Measurements from ENCODE around the gene LRRC75B.

LRRC75B gene

GRCh38 chr22:24543185-24543601 lies 49.7 kb downstream of the LRRC75B start:
- intact Hi-C loops (cut with micrococcal nuclease), result no loop called here
- no peaks in the 10 kb centered on the region for H3K27me3 Mint-ChIP-seq
- H3K4me1 Mint-ChIP-seq (ENCODE audit: low read depth), result peaks cover 29% of the 10 kb centered on the region
- H3K36me3 Mint-ChIP-seq (ENCODE audit: low read depth), result peaks cover 100% of the 10 kb centered on the region
- no peaks in the 10 kb centered on the region for H3K9me3 Mint-ChIP-seq
- H3K27ac Mint-ChIP-seq, result no peak overlapping the region
- H3K4me3 Mint-ChIP-seq, result no peak overlapping the region

DNA sequence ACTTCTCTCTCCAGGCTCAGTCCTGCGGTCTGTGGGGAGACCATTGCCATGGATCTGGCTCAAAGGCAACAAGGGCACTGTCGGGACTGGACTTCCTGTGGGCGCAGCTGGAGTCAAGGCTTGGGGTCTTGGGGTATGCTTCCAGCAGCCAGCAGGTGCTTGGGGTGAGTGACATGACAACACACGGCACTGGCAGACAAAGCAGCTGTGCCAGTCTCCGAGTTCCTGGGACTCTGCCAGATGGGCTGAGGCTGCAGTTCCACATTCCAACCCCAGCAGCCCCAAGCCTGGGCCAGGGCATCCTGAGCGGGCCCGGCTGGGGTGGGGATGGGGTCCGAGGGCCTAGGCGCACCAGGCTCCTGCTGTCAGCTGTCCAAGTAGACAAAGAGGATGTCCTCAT lies 50.2 kb downstream of the LRRC75B start:
- H3K27ac Mint-ChIP-seq, result no peak overlapping the region
- H3K4me1 Mint-ChIP-seq (ENCODE audit: low read depth), result peaks cover 29% of the 10 kb centered on the region
- H3K4me3 Mint-ChIP-seq, result no peak overlapping the region
- H3K27me3 Mint-ChIP-seq, result no peaks in the 10 kb centered on the region
- H3K9me3 Mint-ChIP-seq, result no peaks in the 10 kb centered on the region
- intact Hi-C loops (cut with micrococcal nuclease), result no loop called here
- peaks cover 95% of the 10 kb centered on the region for H3K36me3 Mint-ChIP-seq (ENCODE audit: low read depth)

GRCh38 chr22:24541681-24542515 lies 51.0 kb downstream of the LRRC75B start:
- intact Hi-C loops (cut with micrococcal nuclease), result no loop called here
- Mint-ChIP-seq H3K9me3 (no peaks in the 10 kb centered on the region), H3K27ac (no peak overlapping the region), H3K4me3 (no peak overlapping the region), H3K4me1 (ENCODE audit: low read depth) (peaks cover 29% of the 10 kb centered on the region), H3K36me3 (ENCODE audit: low read depth) (peaks cover 88% of the 10 kb centered on the region), H3K27me3 (no peaks in the 10 kb centered on the region)

DNA sequence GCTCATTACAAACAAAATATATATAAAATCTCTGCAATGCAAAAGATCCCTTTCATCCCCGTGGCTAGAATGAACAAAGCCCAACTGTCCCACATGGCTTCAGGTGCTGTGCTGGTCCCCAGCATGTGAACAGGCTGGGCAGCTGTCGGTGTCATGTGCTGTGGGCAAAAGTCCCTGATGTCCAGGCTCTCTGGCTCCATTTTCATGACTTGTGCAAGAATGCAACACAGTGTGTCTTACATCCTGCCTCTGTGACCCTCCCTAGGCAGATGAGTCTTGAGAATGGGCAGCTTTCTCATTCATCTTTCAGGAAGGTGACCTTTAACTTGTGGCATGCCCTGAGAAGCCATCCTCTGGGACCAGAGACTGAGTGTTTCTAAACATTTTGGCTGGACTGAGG lies 52.4 kb downstream of the LRRC75B start:
- no peaks in the 10 kb centered on the region for H3K27me3 Mint-ChIP-seq
- H3K4me3 Mint-ChIP-seq, result no peak overlapping the region
- H3K27ac Mint-ChIP-seq, result no peak overlapping the region
- H3K4me1 Mint-ChIP-seq (ENCODE audit: low read depth), result peaks cover 29% of the 10 kb centered on the region
- peaks cover 73% of the 10 kb centered on the region for H3K36me3 Mint-ChIP-seq (ENCODE audit: low read depth)
- no peaks in the 10 kb centered on the region for H3K9me3 Mint-ChIP-seq
- intact Hi-C loops (cut with micrococcal nuclease), result no loop called here

DNA sequence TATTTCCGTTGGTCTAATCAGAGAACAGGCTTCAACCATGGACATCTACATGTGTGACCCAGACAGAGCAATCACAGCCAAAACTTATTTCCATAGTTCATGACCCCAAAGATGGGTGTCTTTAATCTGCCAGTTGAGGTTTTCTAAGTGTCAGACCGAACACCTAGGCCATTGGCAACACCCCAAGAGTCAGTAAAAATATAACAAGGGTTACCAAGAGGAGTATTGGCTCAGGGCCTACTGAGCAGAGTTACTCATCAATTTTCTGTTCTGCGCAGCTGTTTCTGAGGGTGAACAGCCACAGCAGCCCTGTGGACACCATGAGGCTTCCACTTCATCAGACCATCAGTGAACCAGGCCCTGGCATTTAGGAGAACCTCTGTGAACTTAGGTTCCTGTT lies 56.8 kb downstream of the LRRC75B start:
- Mint-ChIP-seq H3K36me3 (ENCODE audit: low read depth) (peaks cover 30% of the 10 kb centered on the region), H3K27ac (no peak overlapping the region), H3K27me3 (no peaks in the 10 kb centered on the region), H3K4me3 (no peak overlapping the region), H3K9me3 (no peaks in the 10 kb centered on the region), H3K4me1 (ENCODE audit: low read depth) (no peaks in the 10 kb centered on the region)
- intact Hi-C loops (cut with micrococcal nuclease), result no loop called here
